HG03097 (cell line): Measurements from ENCODE around the gene KCP.
"Not testable (repeated sequence)": the region's sequence is repeated elsewhere in the genome, so short reads cannot be mapped to it uniquely, and the experiment has no call there.

Source experiments
- ATAC-seq: cut with Tn5 transposase; IDR thresholded peaks from one replicate; pipeline ENCODE4 v1.9.1; 2021; ENCODE audit not compliant: unreplicated experiment, low FRiP score

Gene KCP

DNA sequence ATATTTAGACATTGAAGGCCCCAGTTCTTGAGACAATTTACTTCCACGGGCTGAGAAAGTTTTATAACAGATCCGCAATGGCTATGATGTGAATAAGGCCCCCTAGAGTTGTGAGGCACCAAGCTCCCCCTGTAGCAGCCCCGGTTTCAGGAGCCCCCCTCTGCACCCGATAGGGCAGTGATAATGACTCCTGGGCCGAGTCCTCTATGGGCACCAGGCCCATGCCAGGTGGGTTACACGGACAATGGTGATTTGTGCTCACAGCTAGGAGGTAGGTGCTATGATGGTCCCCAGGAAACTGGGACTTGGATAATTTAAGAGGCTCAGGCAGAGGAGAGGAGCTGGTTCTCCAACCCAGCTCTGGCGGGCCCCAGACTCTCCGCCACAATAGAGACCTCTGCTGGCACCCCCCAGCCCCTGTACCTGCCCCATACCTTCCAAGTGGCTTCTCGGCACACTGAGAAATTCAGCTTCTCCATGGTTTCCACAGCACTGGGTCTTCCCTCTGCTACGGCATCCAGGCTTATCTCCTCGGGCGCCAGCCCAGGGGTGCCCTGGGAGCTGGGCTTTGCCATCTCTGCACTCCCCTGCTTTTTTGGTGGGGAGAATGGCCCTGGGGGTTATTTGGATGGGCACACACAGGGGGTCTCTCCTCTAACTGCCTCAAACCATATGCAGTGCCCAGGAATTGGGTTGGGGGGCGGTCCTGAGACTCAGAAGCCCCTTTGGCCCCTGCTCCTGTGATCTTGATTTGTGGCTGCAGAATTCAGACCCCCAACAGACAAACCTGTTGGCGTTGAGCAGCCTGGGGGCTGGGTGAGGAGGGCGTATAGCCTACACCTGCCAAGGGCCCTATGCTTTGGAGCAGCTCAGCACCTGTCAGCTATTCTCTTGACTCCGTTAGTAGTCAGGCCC lies 12.2 kb upstream of the KCP start:
- no peak for ATAC-seq

DNA sequence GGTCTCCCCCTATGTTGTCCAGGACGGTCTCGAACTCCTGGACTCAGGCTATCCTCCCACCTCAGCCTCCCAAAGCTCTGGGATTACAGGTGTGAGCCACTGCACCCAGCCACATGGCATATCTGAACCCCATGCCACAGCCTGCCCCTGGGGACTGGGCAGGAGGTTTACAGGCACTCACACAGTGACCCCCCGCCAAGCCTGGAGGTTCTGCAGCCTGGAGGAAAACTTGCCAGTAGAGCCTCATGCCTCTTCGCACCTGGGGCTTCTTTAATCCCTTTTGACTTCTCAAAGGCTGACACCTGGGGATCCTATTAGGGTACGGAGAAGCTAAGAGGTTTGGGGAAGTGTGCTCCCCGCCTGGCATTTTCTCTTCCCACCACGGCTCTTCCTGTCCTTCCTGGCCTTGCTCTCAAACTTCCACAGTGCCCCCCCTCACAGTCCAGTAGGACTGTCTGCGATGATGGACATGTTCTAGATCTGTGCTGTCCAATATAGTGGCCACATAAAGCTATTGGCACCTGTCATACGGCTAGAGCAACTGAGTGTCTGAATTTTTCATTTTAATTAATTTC lies 11.4 kb upstream of the KCP start:
- ATAC-seq = no peak

DNA sequence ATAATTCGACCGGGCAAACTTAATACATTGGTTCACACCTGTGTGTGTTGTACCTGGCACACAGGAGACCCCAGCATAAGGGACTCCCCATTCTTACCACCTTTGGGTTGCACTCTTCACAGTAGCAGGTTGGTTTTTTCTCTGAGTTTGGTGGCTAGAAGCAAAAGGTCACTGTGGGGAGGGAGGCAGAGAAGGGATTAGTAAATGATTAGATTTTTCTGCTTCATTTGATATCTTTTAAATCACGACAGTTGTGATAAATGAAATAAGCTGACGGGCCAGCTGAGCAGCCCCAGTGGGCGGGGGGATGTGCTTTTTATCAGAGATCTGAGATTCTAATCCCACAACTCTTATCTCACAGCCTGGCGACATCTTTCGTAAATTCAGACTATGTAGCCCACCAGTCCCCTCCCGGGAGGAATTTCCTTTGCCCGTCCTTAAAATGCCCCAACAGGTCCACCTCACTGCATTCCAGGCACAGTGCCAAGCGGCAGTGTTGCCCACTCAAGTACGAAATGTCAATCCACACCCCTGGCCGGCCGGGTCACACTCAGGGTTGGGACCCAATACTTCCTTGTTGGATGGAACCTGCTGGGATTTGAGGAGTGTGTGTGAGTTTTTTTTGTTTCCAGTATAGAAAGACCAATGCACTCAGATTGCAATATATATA lies 10.5 kb upstream of the KCP start:
- ATAC-seq = no peak

DNA sequence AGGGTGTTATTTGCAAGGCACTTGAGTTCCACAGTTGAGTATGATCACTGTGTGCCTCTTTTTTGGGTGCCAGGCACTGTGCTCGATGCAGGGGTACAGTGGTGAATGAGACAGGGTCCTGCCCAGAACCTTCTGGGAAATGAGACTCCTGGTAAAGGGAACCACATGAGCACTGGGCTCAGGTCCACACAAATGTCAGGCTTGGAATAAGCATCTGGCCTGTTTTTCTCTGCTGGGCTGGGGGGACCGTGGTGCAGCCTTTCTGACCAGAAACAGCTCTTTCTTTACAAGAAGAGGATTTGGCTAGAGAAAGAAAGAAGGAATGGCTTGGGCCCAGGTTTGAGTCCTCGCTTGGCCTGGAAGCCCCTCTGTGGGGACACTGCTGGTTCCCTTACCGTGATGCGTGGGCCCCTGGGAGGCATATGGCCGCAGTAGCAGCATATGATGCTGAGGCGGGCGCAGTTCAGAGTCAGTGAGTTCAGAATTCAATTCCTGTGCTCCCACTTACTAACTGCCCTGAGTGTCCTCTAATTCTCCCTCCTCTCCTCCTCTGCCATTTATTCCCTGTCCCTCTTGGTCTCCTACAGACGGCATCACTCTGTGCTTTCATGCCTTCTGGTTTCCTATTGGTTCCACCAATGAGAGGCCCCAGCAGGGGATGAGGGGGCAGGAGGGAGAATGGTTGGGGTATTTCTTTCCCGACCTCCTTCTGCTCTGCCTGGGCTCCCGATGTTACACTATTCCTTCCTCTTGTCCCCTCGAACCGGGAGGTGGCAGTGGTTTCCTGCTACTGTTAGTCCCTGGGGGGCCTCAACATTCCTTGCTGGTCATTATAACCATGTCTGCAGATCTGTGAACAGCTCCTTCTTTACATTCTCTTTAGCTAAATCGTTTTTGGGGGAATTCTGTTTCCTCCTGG lies 9.6 kb upstream of the KCP start:
- no peak for ATAC-seq

DNA sequence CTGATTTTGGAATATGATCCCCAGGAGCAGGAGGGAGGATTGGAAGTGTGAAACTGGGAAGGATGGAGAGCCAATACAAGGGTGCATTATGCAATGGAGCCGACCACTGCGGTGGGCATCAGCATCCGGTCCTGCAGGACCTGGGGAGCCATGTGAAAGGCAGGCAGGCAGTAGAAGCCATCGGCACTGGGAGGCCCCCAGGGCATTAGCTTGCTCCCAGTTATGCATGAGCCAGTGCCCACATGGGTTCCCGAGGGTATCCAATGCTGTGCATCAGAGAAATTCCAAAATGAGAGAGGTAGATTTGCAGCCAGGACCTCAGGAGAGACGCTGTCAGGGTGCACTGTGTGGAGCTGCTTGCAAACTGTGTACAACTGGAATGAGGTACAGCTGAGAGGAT lies 8.7 kb upstream of the KCP start:
- no peak for ATAC-seq

DNA sequence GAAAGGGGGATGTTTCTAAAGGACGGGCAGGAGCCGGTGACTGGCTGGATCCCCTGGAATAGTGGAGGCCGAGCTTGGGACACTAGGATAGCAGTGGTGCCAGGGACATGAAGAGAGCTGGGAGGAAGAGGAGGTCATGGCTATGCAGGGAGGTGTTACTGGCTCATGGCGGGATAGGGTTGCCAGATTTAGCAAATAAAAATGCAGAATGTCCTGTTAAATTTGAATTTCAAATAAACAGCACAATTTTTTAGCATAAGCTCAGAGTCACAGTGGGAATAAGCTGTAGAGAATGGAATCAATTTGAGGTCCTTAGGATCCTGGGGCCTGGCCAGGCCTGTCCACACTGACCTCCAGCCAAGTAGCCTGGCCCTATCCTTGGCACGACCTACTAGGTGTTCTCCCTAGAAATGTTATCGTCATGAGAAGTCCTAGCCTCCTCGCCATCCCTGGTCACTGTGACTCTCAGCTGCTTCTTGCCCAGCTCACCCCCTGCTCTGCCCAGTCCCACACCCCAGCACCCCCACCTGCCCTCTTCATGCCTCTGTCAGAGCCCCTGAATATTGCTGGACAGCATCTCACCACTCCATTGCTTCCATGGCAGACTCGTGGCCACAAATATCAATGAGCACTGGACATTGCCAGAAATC lies 7.6 kb upstream of the KCP start:
- no peak for ATAC-seq

DNA sequence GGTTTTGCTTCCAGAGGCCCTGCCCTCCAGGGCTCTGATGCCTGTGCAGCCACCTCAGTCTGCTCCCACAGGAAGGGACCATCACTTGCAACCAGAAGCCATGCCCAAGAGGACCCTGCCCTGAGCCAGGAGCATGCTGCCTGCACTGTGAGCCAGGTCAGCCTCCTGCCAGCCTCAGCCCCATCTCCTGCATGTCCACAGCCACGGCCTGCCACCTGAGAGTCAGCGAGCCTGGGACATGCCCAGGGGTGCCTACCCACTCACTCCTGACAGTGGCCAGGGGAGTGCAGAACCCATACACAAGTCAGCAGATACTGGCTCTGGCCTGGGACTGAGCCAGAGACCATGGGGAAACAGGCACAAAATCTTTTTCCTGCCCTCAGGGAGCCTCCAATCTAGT lies 6.6 kb upstream of the KCP start:
- ATAC-seq = no peak

DNA sequence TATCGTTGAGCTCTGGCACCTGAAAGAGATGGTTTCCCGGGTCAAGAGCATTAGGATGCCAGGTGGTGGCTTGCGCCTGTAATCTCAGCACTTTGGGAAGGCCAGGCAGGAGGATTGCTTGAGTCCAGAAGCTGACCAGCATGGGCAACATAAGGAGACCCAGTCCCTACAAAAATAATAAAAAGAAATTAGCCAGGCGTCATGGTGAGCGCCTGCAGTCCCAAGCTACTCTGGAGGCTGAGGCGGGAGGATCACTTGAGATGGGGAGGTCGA lies 6.1 kb upstream of the KCP start:
- no peak for ATAC-seq

DNA sequence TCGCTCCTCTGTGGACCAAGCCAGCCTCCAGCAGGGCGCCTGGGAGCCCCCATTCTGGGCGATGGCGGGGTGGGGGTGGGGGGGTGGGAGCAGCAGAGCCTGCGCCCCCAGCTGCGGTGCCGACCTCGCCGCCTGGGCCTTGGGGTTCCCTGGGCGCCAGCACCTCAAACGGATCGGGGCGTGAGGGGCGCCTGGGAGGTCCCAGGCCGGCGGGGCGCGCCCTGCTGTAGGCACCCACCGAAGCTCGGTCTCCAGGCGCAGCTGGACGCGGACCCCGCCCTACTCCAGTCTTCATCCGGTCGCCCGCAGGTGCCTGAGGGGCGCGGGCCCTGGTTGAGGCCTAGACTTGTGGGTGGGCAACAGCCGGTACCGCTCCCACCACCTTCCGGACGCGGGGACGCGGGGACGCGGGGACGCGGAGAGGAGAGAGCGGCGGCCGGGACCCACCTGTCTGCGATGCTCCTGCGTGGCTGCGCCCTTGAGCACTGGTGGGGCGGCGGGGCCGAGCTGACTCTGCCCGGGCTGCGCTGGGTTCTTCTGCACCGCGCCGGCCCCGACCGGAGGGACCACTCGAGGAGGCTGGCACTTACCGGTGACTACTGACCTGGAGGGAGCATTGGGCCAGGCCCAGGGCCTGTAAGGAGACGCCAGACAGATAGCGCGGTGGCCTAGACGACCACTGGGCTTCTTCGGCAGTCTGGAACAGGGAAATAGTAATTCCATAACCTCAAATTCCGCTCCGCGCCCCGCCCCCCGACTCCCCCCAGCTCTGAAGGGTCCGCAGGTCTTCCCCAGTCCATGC lies 5.5 kb upstream of the KCP start:
- ATAC-seq = no peak

DNA sequence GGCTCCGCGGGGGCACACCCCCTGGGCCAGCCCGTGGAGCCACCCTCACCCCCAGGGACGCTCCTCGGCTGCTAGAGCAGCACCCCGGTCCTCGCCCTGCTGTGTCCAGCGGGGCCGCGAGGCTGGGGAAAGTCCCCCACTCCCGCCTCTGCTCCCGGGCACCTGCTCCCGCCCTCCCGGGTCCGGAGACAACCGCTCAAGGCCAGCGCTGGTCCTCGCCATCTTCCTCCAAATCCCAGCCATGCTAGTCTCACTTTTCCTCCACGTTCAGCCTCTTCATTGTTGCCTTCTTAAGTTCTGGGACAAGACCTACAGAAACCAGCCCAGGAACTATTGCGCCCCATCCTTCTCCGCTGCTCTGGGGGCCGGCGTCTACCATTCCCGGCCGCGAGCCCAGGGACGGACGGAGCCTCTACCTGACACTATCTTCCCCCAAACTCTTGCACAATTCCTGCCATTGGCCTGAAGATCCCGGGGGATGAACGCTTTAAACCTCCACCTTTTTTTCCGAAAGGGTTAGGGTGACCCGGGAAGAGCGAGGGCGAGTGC lies 4.8 kb upstream of the KCP start:
- no peak for ATAC-seq

DNA sequence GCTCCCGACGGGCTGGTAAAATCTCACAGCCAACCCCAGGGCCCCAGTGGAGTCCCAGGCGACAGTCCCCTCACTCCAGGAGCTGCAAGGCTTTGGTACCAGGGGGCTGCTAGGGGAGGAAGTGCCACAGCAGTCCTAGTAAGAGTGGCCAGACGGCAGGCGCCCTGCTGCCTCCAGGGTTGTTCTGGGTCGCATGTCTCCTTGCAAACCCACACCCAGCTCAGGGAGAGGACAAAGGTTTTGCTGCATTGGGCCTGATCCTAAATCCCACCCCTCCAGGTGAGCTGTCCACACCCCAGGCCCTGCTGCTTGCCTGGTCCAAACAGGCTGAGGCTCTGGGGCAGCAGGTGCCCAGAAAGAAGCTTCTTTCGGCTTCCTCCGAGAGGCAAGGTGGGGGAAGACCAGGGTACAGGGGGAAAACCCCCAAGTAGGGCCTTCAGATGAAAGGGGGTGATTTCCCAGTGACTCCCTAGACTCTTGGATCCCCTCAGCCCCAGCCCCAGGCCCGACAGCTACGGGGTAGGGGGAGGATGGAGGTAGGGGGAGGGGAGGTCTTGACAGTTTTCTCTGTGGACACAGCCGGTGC lies 4.2 kb upstream of the KCP start:
- no peak for ATAC-seq

DNA sequence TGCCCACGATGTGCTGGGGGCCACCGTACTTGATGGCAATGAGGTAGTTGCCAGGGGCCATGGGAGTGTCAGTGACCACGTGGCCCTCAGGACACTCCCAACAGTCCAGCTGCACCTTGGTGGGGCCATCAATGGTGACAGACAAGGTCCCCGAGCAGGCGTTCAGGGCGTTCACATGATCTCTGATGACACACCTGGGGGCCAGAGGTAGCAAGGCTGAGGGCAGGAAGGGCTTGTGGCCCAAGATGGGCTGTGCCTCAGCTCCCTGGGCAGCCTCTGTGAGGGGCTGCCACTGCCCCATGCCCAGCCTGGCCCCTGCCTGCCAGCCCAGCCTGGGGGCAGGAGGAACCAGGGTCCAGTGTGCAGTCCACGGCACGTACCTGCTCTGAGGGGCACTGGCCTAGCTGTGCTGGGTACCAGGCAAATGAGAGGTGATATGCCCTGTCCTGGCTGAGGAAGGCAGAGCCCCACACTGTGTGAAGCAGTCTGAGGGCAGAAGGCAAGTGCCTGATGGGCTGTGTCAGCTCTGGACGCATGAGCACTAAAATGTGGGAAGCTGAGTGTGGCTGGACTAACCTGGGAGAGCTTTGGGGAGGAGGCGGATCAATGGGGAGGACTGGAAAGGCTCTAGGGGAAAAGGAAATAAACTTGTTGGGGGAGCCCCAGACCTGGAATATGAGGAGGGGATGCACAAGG lies 3.5 kb upstream of the KCP start:
- no peak for ATAC-seq

DNA sequence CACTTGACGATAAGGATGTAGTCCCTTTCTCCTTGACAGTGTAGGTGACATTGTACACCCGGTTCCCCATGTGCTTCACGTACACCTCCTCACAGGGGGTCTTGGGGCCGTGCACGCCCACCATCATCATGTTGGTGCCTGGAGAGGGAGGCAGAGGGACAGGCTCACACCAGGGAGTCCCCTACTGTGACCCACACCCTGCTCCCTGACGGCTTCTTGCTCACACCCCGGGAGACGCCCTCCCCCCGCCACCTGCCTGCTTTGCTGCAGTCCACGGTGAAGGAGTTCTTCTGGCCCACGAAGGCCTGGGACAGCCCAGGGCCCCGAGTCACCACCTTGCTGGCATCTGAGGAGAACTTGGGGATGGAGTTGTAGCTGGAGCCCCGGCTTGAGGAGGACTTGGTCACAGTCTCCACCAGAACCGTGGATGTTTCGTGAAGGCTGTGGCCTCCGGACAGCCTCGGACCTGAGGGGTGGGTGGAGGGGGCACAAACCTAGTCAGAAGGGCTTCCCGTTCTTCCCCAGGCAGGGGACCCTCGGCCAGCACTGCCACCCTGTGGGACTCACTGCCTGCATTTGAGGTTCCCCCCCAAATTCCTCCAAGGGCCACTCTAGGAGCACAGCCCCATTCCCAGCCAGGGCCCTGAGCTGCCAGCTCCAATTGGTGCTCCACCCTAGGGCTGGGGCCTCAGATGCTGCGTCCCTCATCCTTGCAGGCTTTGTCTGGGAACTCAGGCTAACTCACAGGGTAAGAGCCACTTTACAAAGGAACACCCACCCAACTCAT lies 2.4 kb upstream of the KCP start:
- ATAC-seq = not testable (repeated sequence)

DNA sequence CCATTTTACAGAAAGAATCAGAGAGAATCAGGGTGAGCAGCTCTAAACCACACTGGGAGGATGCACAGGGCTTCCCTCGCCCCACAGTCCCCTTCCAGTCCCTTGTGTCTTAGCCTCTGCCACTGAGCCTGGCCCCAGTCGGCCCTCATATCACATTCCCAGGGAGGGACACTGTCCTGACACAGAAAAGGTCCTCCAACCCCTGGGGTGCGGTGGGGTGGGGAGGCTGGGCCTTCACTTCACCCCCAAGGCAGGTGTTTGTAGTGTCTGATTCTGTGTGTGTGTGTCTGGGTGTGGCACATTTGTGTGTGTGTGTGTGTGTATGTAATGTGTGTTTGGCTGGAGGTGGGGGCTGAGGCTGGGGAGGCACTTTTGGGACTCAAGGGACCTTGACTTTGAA lies 1.8 kb upstream of the KCP start:
- no peak for ATAC-seq

DNA sequence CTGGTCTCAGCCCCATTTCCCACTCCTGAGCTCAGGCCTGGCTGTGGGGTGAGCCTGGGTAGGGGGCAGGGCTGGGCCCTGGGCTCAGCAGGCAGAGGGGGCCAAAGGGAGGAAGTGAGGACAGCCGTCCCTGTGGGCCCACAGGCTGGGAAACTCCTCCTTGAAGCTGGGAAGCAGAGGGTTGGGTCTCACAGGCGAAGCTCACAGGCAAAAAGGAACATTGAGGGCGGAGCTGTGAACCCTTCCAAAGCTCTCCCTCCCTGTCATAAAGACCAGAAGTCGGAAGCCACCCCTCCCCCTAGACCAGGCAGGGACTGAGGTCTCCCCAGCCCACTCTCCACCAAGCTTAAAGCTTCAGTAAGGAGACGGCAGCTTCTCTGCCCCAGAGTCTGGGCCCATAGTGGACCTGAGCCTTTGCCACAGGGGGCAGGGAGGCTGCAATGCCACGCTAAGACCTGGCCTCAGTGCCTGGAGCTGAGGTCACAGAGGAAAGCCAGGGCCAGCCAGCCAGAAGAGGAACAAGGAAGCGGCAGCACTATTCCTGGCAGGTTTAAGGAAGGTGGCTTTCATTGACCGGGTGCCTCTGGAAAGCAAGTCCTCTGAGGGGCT lies 1.0 kb upstream of the KCP start:
- no peak for ATAC-seq

DNA sequence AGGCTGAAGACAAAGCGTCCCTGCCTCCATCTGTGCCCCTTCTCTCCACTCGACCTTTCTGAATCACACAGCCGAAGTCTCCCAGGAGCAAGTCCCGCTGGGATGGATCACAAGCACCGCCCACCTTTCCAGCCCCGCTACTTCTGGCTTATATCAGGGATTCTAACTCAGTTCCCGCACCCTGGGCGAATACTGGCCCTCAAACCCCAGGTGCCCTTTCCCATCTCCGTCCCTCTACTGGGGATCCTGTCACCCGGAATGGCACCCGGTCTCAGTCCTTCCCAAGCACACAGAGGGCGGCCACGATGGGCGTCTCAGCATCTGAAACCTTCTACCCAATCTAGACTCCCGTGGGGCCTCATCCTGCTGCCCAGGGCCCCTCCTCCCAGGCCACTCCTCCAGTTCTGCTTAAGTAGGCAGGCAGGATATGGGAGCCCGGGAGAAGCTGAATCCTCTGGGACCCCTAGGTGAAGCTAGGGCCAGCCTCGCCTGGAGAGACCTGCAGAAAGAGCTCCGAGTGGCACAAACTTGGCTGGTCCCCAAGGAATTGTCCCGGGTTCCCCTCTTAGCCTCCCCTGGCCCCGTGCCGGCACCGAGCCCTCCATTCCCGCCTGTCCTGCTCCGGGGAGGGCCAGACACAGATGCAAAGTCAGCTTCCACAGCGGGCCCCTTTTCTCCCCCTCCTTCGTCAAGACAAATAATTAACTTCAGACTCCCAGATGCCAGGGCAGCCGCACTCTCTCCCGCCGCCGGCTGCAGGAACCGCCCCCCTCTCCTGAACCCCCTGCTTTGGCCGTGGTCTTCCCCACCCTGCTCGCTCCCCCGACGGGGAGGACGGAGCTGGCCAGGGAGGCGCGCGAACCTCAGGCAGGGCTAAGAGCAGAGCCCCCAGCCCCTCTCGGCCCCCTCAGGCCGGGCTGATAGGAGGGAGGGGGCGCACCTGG lies 612 bp downstream of the KCP start:
- no peak for ATAC-seq
